Type B pancreatic cell (in vitro differentiated cells): ENCODE results near the gene LYPLAL1. TPM values are rescaled to one million over a fixed set of nuclear protein-coding genes. Genes with fewer than 3 reads are reported as not detected.

Experiments
- DNase-seq: peaks from one replicate; pipeline ENCODE4 v3.0.0; 2021; ENCODE audit warnings: mixed read lengths; ENCODE audit not compliant: unreplicated experiment; ENCODE audit errors: extremely low spot score
- H3K27ac Mint-ChIP-seq: 2 replicates; pipeline ENCODE4 v1.8.0; 2021; ENCODE audit warnings: mild to moderate bottlenecking, mixed read lengths
- H3K27me3 Mint-ChIP-seq: 2 replicates; pipeline ENCODE4 v1.8.0; 2021; ENCODE audit warnings: mixed read lengths
- H3K36me3 Mint-ChIP-seq: 2 replicates; pipeline ENCODE4 v1.8.0; 2021; ENCODE audit warnings: mixed read lengths
- H3K4me1 Mint-ChIP-seq: one replicate; pipeline ENCODE4 v1.8.0; 2021; ENCODE audit warnings: mixed read lengths; ENCODE audit not compliant: unreplicated experiment
- H3K4me3 Mint-ChIP-seq: 2 replicates; pipeline ENCODE4 v1.8.0; 2021; ENCODE audit warnings: mild to moderate bottlenecking, mixed read lengths
- H3K9me3 Mint-ChIP-seq: 2 replicates; pipeline ENCODE4 v1.8.0; 2021; ENCODE audit warnings: mixed read lengths
- CTCF ChIP-seq: fragments of 200-600 bp; sonication (generic); conservative IDR thresholded peaks from 2 replicates; pipeline ENCODE4 v1.5.0; 2021; ENCODE audit warnings: antibody characterized with exemption, mild to moderate bottlenecking
- total RNA-seq: library from RNA; stranded (reverse); gene quantifications from 2 replicates; pipeline ENCODE4 v1.2.1, GENCODE V29; 2021; ENCODE audit warnings: low replicate concordance

The LYPLAL1 gene
- total RNA-seq, 1 donor from 2014 or later = 29.7 TPM

GRCh38 chr1:219160967-219161366, 12.7 kb upstream of the LYPLAL1 start:
- peaks cover 9% of the 10 kb centered on the region for H3K4me1 Mint-ChIP-seq
- H3K9me3 Mint-ChIP-seq = no peaks in the 10 kb centered on the region
- no peak overlapping the region for H3K4me3 Mint-ChIP-seq
- H3K27me3 Mint-ChIP-seq = no peaks in the 10 kb centered on the region
- DNase-seq = no peak
- H3K27ac Mint-ChIP-seq = no peak overlapping the region
- H3K36me3 Mint-ChIP-seq = no peaks in the 10 kb centered on the region
- no peak for TF ChIP-seq CTCF

GRCh38 chr1:219161371-219161770, 12.3 kb upstream of the LYPLAL1 start:
- no peak for TF ChIP-seq CTCF
- no peak overlapping the region for H3K4me3 Mint-ChIP-seq
- no peaks in the 10 kb centered on the region for H3K9me3 Mint-ChIP-seq
- H3K36me3 Mint-ChIP-seq = no peaks in the 10 kb centered on the region
- H3K4me1 Mint-ChIP-seq = peaks cover 9% of the 10 kb centered on the region
- H3K27me3 Mint-ChIP-seq = no peaks in the 10 kb centered on the region
- DNase-seq = no peak
- H3K27ac Mint-ChIP-seq = no peak overlapping the region

- DNase-seq = no peak
- Mint-ChIP-seq H3K4me1 (peaks cover 9% of the 10 kb centered on the region), H3K27ac (no peak overlapping the region), H3K36me3 (no peaks in the 10 kb centered on the region), H3K4me3 (no peak overlapping the region), H3K27me3 (no peaks in the 10 kb centered on the region), H3K9me3 (no peaks in the 10 kb centered on the region)
- no peak for TF ChIP-seq CTCF
Observed at GRCh38 chr1:219163401-219163954, 10.2 kb upstream of the LYPLAL1 start.

- Mint-ChIP-seq H3K27ac (no peak overlapping the region), H3K4me1 (peaks cover 18% of the 10 kb centered on the region), H3K27me3 (no peaks in the 10 kb centered on the region), H3K4me3 (no peak overlapping the region), H3K36me3 (no peaks in the 10 kb centered on the region), H3K9me3 (no peaks in the 10 kb centered on the region)
- TF ChIP-seq CTCF = no peak
- no peak for DNase-seq
Observed at GRCh38 chr1:219171192-219171935, 2.3 kb upstream of the LYPLAL1 start.

- H3K9me3 Mint-ChIP-seq = no peaks in the 10 kb centered on the region
- peaks cover 28% of the 10 kb centered on the region for H3K4me1 Mint-ChIP-seq
- no peak for TF ChIP-seq CTCF
- H3K27ac Mint-ChIP-seq = no peak overlapping the region
- peaks cover 2% of the 10 kb centered on the region for H3K36me3 Mint-ChIP-seq
- no peaks in the 10 kb centered on the region for H3K27me3 Mint-ChIP-seq
- DNase-seq = no peak
- H3K4me3 Mint-ChIP-seq = peak overlapping the region; percentile 96
Observed at GRCh38 chr1:219172821-219173220, 857 bp upstream of the LYPLAL1 start.
